ENCODE results near the gene SMIM17.
"Not testable (repeated sequence)": the region's sequence is repeated elsewhere in the genome, so short reads cannot be mapped to it uniquely, and the experiment has no call there.

SMIM17 gene

DNA sequence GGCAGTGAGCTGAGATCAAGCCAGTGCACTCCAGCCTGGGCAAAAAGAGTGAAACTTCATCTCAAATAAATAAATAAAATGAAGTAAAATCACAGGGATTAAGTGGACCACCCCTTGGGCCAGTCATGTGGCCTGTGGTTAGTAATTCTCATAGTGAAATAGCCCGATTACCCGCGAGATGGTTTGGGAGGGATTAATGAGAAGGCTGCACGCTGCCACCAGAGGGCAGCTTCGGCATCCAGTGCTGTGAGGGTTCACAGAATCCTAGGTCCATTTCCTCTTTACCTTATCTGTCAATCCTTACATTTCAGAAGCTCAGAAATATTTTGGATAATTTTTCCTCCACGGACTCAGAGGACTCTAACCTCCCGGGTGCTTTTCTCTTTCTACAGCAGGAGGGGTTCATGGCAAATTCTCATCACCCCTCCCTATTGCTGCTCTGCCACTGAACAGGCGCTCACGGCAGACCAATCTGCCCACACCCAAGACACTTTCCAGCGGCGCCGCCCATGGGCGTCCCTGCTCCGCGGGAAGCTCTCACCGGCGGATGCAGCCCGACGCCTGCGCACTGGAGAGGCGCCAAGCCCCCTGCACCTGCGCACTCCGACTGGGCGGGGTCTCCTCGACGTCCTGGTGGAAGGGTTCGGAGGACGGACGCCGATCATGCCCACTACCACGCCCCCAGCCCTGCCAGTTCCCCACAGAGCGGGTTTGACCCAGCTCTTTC, 17.6 kb downstream of the SMIM17 start:
- no peak for DNase-seq (ENCODE audit: low spot score)

DNA sequence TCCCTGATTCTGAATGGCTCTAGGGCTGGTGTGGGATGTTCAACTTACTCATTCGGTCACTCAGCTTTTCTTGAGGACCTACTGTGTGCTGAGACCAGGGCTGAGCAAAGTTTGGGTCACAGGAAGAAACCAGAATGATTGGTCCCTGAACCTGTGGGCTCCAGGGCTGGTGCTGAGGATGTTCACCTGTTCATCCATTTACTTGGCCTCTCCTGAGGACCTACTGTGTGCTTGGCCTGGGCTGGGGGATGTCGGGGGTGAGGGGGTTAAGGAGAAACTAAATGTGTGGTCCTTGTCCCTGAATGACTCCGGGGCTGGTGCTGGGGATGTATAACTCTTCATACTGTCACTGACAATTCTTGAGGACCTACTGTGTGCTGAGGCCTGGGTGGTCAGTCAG, 18.3 kb downstream of the SMIM17 start:
- DNase-seq (ENCODE audit: low spot score): no peak

GRCh38 chr19:56663931-56664500, 21.1 kb downstream of the SMIM17 start:
- DNase-seq (ENCODE audit: low spot score): no peak

- DNase-seq (ENCODE audit: low spot score): no peak
These were observed 21.6 kb downstream of the SMIM17 start for GRCh38 chr19:56664511-56664910.

- DNase-seq (ENCODE audit: low spot score): no peak
These were observed 24.4 kb downstream of the SMIM17 start for GRCh38 chr19:56667311-56667870.

GRCh38 chr19:56668676-56669075, 25.7 kb downstream of the SMIM17 start:
- no peak for DNase-seq (ENCODE audit: low spot score)

- no peak for DNase-seq (ENCODE audit: low spot score)
These were observed 27.5 kb downstream of the SMIM17 start for GRCh38 chr19:56670401-56670960.

GRCh38 chr19:56670961-56671612, 28.1 kb downstream of the SMIM17 start:
- no peak for DNase-seq (ENCODE audit: low spot score)

GRCh38 chr19:56671613-56671994, 28.6 kb downstream of the SMIM17 start, which contains the start of gene ZNF835:
ZNF835 (minus strand) TSS chr19:56671757; CDS start chr19:56665198, 6,559 bp downstream.
- DNase-seq (ENCODE audit: low spot score): peak; percentile 81

DNA sequence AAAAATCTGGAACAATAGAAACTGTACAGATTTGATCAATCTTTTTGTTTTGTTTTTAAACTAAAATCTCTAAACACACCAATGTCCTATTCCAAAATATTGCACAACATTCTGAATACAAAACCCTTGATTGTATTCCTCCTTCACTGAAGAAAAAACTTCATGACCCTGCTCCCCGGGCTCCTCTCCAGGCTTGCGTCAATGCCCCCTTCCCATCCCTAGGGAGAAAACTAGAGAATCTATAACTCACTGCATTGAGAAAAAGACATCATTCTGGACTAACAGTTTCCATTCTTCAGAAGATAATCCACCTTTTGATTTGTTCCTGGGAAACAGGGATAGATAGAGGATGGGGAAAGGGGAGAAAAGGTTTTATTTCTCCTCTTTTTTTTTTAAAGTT, 29.7 kb downstream of the SMIM17 start:
- not testable (repeated sequence) for DNase-seq (ENCODE audit: low spot score)

DNA sequence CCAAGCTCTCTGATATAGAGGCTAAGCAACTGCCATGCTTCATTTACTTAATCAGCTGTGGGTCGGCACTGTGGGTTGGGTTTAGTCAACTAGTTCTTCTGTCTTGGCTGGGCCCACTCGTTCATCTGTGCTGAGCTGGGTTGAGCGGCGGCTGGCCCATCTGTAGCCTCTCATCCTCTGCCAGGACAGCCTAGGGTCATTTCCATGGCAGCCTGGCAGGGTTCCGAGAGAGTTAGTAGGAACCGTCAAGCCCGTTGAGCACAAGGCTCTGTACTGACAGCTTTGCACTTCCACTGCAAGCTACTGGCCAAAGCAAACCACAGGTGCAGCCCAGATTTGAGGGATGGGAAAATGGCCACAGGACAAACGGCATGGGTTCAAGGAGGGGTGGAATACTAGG, 35.2 kb downstream of the SMIM17 start:
- no peak for DNase-seq (ENCODE audit: low spot score)

DNA sequence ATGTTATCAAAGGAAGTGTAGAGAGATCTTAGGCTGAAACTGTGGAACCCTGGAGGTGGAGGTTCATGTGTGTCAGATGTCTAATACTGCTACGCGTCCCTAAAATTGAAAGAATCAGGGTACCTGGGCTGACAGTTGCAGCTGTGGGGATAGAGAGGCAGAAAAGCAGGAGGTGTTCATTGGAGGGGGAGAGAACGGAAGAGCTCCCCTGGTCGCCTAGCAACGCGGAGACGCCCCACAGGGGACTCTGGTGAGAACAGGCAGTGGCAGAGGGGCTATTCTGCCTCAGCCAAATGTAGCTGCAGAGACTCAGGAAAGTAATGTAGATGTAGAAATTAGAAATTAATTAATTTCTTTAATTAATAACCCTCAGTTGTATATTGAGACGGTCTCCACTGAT, 38.7 kb downstream of the SMIM17 start:
- DNase-seq (ENCODE audit: low spot score): no peak

- DNase-seq (ENCODE audit: low spot score): no peak
These were observed 40.2 kb downstream of the SMIM17 start for GRCh38 chr19:56683116-56683515.

GRCh38 chr19:56687031-56687430, 44.1 kb downstream of the SMIM17 start:
- DNase-seq (ENCODE audit: low spot score): no peak

DNA sequence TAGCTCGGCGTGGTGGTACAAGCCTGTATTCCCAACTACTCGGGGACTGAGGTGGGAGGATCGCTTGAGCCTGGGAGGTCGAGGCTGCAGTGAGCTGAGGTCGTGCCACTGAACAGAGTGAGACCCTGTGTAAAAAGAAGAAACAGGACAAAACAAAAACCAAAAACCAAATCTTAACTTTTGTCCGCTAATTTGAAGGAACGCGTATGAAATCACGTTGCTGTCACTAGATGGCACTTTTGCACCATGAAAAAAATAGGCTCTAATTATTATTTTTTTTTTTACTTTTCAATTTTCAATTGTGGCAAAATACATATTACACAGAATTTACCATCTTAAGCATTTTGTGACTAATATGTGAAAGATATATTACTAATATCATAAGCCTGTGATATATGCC, 46.2 kb downstream of the SMIM17 start:
- no peak for DNase-seq (ENCODE audit: low spot score)

DNA sequence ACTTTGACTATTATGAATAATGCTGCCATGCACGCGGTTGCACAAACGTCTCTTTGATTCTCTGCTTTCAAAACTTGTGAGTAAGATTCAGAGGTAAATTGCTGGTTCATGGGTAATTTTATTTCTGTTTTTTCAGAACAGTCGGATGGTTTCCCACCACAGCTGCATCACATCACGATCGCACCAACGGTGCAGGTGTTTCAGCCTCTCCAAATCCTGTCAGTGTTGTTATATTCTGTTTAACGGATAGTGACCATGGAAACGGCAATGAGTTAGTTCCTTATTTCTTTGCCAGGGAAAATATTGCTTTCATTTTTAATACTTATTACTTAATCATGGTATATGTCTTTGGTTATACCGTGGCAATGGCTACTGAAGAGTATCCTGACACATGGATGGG, 47.7 kb downstream of the SMIM17 start:
- DNase-seq (ENCODE audit: low spot score): no peak

GRCh38 chr19:56692206-56692895, 49.4 kb downstream of the SMIM17 start:
- DNase-seq (ENCODE audit: low spot score): no peak

GRCh38 chr19:56699552-56699951, 56.6 kb downstream of the SMIM17 start:
- DNase-seq (ENCODE audit: low spot score): no peak

- DNase-seq (ENCODE audit: low spot score): no peak
These were observed 58.9 kb downstream of the SMIM17 start for GRCh38 chr19:56701895-56702294.

DNA sequence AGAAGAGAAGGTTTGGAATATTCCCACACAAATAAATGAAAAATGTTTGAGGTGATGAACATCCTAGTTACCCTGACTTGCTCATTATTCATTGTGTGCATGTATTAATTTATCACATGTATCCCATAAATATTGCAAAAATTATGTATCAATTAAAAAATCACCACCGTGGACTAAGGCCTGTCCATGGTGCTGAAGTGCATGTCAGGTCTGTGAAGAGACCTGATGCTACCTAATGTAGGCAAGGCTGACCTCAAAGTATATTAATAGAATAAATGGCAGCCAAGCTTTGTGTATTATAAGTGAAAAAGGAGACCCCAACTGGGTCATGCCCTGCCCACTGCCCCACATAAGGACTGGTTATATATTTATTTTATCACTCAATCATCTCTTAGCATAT, 63.0 kb downstream of the SMIM17 start:
- DNase-seq (ENCODE audit: low spot score): no peak

Data from CD4-positive, alpha-beta T cell treated with Interleukin-6 at 100 ng/mL for 8 hours (primary cell).